ENCODE results near the gene SHANK1. TPM values are rescaled to one million over a fixed set of nuclear protein-coding genes. Genes with fewer than 3 reads are reported as not detected.

SHANK1 gene
- total RNA-seq, 4 donors from 2014 or later = 4.0 to 6.5 TPM; not detected in 2

DNA sequence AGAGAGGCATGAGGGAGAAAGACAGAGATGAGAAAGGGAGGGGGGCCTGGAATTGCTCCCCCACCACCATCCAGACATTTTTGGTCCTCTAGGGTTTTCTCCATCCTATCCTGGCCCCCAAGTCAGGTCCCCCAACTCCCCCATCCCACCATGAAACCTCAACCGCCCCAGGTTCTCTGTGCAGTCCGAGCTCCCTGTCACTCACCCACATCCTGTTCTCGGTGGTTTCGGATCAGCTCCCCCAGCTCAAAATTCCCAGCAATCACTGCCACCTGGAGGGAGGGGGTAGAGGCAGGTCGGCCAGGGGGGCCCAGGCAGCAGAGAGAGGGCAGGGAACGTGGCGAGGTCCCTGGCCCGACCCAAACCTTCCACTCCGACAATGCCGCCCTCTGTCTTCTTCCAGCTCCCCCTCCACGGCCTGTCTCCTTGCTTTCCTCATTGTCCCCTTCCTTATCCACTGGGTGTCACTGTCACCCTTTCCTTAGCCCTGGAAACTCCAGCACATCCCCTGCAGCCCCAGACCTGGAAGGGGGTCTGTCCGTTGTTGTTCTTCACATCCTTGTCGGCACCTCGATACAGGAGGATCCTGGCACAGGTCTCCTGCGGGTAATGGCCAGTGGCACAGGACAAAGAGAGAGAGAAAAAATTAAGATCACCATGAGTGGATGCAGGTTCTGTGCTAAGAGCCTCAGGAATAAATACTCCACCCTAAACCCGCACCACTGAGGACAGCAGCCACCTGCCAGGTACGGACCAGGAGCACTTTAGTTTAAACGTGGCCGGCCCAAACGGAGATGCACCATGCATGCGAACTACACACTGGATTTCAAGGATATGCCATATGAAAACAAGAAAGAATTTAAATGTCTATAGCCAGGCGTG is 15.4 kb downstream of the SHANK1 start:
- H3K27me3 ChIP-seq = no peaks in the 10 kb centered on the region
- H3K9me3 ChIP-seq = no peaks in the 10 kb centered on the region
- no peaks in the 10 kb centered on the region for H3K4me1 ChIP-seq
- intact Hi-C loops (cut with DNase I; ENCODE audit: low total_unique reads) = no loop called here
- no peak for DNase-seq
- H3K36me3 ChIP-seq = no peaks in the 10 kb centered on the region
- H3K4me3 ChIP-seq = no peak overlapping the region
- no peak overlapping the region for H3K27ac ChIP-seq
- TF ChIP-seq CTCF (IDR thresholded peaks at IDR 0.05) (no peak), POLR2A (IDR thresholded peaks at IDR 0.05) (no peak)

- DNase-seq = no peak
- Histone ChIP-seq H3K27ac (no peak overlapping the region), H3K4me3 (no peak overlapping the region), H3K9me3 (no peaks in the 10 kb centered on the region), H3K4me1 (no peaks in the 10 kb centered on the region), H3K36me3 (no peaks in the 10 kb centered on the region), H3K27me3 (no peaks in the 10 kb centered on the region)
- intact Hi-C loops (cut with DNase I; ENCODE audit: low total_unique reads) = no loop called here
- TF ChIP-seq POLR2A (IDR thresholded peaks at IDR 0.05) = no peak
These were observed 16.5 kb downstream of the SHANK1 start for GRCh38 chr19:50702871-50703829.

GRCh38 chr19:50702158-50702870 is 17.3 kb downstream of the SHANK1 start:
- H3K27ac ChIP-seq = no peak overlapping the region
- no peak overlapping the region for H3K4me3 ChIP-seq
- TF ChIP-seq POLR2A (IDR thresholded peaks at IDR 0.05) (no peak), CTCF (IDR thresholded peaks at IDR 0.05) (no peak)
- no peaks in the 10 kb centered on the region for H3K9me3 ChIP-seq
- intact Hi-C loops (cut with DNase I; ENCODE audit: low total_unique reads) = no loop called here
- H3K4me1 ChIP-seq = no peaks in the 10 kb centered on the region
- no peaks in the 10 kb centered on the region for H3K36me3 ChIP-seq
- H3K27me3 ChIP-seq = no peaks in the 10 kb centered on the region
- no peak for DNase-seq

DNA sequence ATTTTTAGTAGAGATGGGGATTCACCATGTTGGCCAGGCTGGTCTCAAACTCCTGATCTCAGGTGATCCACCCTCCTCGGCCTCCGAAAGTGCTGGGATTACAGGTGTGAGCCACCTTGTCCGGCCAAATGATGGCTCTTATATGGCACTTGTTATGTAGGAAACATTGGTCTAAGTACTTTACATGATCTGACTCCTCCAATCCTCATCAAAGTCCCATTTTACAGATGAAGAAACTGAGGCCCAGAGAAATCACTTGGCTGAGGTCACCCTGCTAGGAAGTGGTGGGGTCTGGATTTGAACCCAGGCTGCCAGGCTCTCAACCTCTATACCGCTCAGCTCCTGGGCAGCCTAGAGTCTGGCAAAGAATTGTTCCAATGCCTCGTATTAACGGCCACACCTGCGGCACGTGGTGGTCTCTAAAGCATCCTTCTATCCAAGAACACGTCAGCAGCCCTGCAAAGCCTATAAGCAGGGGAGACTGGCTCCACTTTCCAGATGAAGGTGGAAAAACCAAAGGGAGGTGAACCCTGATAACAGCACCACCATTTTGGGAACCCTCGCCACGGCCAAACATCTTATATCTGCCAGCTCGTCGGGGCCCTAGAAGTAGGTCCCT is 18.1 kb downstream of the SHANK1 start:
- H3K9me3 ChIP-seq = no peaks in the 10 kb centered on the region
- intact Hi-C loops (cut with DNase I; ENCODE audit: low total_unique reads) = no loop called here
- H3K4me1 ChIP-seq = no peaks in the 10 kb centered on the region
- no peak overlapping the region for H3K4me3 ChIP-seq
- H3K36me3 ChIP-seq = no peaks in the 10 kb centered on the region
- DNase-seq = no peak
- H3K27ac ChIP-seq = no peak overlapping the region
- no peak for TF ChIP-seq POLR2A (IDR thresholded peaks at IDR 0.05)
- no peaks in the 10 kb centered on the region for H3K27me3 ChIP-seq

DNA sequence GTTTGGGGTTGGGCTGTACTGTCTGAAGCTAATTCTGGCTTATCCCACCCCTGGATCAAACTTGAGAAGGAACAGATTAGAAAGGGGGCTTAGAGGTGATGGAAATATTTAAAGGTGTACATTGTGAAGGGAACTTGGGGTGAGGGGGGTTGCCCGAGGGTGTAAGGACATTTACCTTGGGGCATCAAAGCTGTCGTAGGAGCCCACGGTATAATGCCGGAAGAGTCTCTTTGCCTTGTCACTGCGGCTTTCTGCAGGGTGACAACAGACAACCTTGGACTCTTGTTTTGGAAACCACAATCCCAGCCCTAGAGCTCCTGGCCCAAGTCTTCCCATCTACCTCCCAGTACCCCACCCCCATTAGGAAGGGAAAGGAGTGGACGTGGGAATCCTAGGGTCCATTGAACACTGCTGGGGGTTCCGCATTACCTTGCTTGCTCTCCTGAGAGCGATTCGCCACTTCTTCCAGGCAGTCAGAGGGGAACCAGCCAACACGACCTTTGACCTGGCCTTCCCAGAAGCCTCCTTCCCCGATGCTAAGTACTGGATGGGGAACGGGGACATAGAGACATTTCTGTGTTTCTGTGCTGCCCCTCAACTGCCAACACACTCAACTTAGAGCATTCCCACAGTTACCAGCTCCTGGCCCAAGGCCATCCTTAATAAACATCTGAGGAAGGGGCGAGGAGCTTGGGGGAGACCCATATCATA is 22.0 kb downstream of the SHANK1 start:
- Histone ChIP-seq H3K27ac (no peak overlapping the region), H3K4me3 (no peak overlapping the region), H3K27me3 (peaks cover 3 to 21% of the 10 kb centered on the region in 2 donors), H3K4me1 (no peaks in the 10 kb centered on the region), H3K9me3 (no peaks in the 10 kb centered on the region), H3K36me3 (no peaks in the 10 kb centered on the region)
- intact Hi-C loops (cut with DNase I; ENCODE audit: low total_unique reads) = no loop called here
- DNase-seq = no peak
- TF ChIP-seq POLR2A (IDR thresholded peaks at IDR 0.05) (no peak), CTCF (IDR thresholded peaks at IDR 0.05) (no peak)
